ENCODE results near the gene BEAN1.

Gene BEAN1

DNA sequence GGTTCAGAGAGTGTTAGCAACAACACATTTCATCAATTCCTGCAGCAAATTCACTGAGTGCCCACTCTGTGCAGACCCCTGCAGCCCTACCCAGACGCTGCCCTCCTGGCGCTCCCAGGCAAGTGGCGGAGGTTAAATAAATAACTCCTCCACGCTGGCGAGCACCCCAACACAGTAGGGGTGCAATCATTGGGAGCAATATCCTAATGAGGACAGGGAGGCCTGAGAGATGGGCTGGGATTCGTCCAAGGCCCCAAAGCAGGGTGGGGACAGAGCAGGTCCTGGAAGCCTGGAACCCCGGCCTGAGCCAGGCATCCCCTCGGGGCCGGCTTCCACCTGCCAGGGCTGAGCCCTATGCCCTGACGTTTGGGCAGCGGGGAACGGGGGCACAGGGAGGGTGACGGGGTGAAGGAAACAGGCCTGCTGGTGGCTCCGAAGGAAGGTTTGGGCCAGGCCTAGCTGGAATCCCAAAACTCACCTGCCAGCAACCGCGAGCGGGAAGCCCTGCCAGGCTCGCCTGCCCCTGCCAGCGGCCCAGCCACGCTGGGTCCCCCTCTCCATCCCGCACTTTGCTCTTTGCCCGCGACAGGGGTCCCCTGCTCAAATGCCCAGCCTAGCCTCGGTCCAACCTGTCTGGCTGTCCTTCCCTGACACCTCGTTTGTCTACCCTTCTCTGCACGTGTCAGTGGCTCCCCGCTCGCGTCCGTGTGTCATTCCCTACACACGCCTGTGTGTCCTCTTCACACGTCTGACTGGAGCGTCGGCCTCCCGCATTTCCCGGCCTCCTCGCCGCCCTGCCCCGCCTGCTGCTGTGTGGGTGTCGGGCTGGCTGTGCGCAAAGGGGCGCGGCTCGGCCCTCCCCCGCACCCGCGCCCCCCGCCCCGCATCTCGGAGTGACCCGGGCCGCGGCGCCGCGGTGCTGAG lies 721 bp upstream of the BEAN1 start:
- Histone ChIP-seq H3K9me3 (ENCODE audit: control insufficient read depth in 1 of 2, low read length in 2 of 2) (no peaks in the 10 kb centered on the region), H3K4me3 (ENCODE audit: low read depth in 1 of 2, low read length in 2 of 2) (peak overlapping the region in 1 of 2 donors; percentile 40), H3K27ac (ENCODE audit: low read length) (no peak overlapping the region), H3K4me1 (ENCODE audit: control insufficient read depth in 1 of 2, insufficient read depth in 2 of 2, low read length in 2 of 2) (peaks cover 0 to 22% of the 10 kb centered on the region in 2 donors), H3K36me3 (ENCODE audit: control insufficient read depth in 1 of 2, insufficient read depth in 2 of 2, low read length in 2 of 2) (no peaks in the 10 kb centered on the region), H3K27me3 (ENCODE audit: low read depth, low read length) (peaks cover 42% of the 10 kb centered on the region)

DNA sequence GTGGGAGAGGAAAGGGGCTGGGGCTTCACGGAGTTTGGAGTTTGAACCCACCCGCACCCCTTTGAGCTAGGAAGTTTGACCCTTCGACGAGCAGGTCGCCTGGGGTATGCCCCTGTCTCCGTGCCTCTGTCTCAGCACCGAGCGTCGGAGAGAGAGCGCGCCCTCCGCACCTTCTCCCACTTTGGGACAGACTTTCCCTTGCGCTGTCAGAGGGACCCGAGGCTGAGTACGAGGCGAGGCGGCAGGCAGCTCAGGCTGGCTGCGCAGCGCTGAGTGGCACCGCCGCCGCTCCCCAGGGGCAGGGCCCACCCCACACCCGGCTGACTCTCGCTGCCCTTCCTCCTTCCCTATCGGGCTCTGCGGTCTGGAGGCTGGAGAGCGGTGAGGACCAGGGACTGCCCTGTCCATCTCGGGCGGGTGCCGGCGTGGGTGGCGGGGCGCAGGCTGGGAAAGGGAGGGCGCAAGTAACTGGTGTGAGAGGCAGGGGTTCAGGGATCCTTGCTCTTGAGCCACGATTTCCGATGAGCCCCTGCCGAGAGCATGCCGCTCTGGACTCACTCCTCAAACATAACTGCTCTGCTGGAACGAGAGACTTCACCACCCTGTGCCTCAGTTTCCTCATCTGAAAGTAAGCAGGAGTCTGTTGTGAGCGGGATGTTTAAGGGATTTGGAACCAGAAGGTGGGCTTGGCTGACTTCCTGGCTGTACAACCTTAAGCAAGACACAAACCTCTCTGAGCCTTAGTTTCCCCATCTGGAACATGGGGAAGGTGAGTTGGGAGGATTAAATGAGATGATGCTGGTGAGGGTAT lies 981 bp downstream of the BEAN1 start:
- Histone ChIP-seq H3K9me3 (ENCODE audit: control insufficient read depth in 1 of 2, low read length in 2 of 2) (no peaks in the 10 kb centered on the region), H3K4me3 (ENCODE audit: low read depth in 1 of 2, low read length in 2 of 2) (peak overlapping the region in 1 of 2 donors; percentile 58), H3K36me3 (ENCODE audit: control insufficient read depth in 1 of 2, insufficient read depth in 2 of 2, low read length in 2 of 2) (no peaks in the 10 kb centered on the region), H3K27me3 (ENCODE audit: low read depth, low read length) (peaks cover 46% of the 10 kb centered on the region), H3K27ac (ENCODE audit: low read length) (no peak overlapping the region), H3K4me1 (ENCODE audit: control insufficient read depth in 1 of 2, insufficient read depth in 2 of 2, low read length in 2 of 2) (peaks cover 0 to 22% of the 10 kb centered on the region in 2 donors)

DNA sequence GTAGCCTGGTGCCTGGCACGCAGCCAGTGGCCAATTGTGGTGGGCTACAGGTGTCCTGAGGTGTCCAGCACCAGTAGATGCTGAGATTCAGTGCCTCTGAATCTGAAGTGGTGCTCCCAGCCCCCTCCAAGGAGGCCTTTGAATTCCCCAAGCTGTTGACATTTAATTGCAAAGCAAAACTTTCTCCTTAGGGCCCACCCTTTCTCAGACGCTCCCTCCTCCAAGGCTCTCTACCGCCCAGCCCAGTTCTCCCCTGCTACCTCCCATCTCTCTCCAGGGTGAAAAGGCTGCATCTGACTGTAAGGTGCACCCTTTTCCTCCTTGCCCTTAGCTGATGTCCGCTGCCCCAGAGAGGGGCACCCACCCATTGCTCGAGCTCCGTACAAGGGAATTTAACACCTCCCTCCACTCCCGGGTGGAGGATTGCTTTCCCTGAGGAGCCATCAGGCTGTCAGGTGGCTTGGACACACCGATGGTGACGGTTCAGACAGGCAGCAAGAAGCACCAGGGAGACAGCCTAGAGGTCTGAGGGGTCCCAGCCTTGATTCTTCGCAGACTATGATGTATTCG lies 1.7 kb downstream of the BEAN1 start:
- Histone ChIP-seq H3K4me1 (ENCODE audit: control insufficient read depth in 1 of 2, insufficient read depth in 2 of 2, low read length in 2 of 2) (peaks cover 0 to 22% of the 10 kb centered on the region in 2 donors), H3K36me3 (ENCODE audit: control insufficient read depth in 1 of 2, insufficient read depth in 2 of 2, low read length in 2 of 2) (no peaks in the 10 kb centered on the region), H3K9me3 (ENCODE audit: control insufficient read depth in 1 of 2, low read length in 2 of 2) (no peaks in the 10 kb centered on the region), H3K27ac (ENCODE audit: low read length) (no peak overlapping the region), H3K27me3 (ENCODE audit: low read depth, low read length) (peaks cover 46% of the 10 kb centered on the region), H3K4me3 (ENCODE audit: low read depth in 1 of 2, low read length in 2 of 2) (no peak overlapping the region)

DNA sequence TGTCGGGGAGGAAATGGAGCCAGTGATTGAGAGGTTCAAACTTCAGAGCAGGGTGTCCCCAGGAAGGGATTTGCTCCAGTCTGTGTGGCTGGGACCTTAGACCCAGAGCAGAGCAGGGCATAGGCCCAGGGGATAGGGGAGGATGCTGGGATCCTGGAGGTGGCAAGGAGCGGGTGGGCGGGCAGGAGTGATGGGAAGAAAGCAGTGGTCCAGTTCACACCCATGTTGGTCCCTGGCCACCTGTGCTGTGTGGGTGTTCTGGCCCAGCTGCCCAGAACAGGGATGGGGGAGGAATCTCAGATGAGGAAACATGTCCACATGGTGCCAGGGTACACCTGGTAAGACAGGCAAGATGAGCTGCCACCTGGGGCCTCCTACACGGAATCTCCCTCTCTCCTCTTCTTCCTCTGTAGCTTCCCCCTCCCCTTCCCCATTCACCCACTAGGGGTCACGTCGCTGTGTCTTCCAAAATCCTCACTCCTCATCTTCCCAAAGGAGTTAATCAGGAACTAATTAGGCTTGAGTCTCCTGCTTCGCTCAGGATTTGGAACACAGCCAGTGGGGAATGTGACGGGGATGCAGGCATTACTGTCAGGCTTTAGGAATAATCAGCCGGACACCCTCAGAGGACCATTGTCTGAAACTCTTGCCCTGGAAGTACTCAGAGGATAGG lies 2.3 kb downstream of the BEAN1 start:
- Histone ChIP-seq H3K4me3 (ENCODE audit: low read depth in 1 of 2, low read length in 2 of 2) (no peak overlapping the region), H3K9me3 (ENCODE audit: control insufficient read depth in 1 of 2, low read length in 2 of 2) (no peaks in the 10 kb centered on the region)

DNA sequence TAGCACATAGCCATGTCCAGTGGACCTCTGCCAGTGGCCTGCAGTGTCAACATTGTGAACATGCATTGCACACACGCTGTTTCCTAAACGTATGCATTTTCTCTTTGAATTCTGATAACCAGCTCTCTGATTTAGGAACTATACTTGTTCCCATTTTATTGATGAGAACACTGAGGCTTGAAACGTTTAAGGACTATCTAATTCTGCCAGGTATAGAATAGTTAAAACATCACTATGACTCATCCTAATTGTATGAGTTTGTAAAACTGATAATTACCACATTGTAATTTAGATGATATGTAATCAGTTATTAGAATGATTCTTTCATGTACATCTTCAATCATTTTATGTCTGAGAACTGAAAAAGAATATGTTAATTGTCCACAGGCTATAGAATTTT lies 3.1 kb downstream of the BEAN1 start:
- no peak overlapping the region for H3K27ac ChIP-seq (ENCODE audit: low read length)
- H3K9me3 ChIP-seq (ENCODE audit: control insufficient read depth in 1 of 2, low read length in 2 of 2): no peaks in the 10 kb centered on the region
- peaks cover 0 to 22% of the 10 kb centered on the region in 2 donors for H3K4me1 ChIP-seq (ENCODE audit: control insufficient read depth in 1 of 2, insufficient read depth in 2 of 2, low read length in 2 of 2)
- H3K27me3 ChIP-seq (ENCODE audit: low read depth, low read length): peaks cover 35% of the 10 kb centered on the region
- no peaks in the 10 kb centered on the region for H3K36me3 ChIP-seq (ENCODE audit: control insufficient read depth in 1 of 2, insufficient read depth in 2 of 2, low read length in 2 of 2)
- H3K4me3 ChIP-seq (ENCODE audit: low read depth in 1 of 2, low read length in 2 of 2): no peak overlapping the region

More for the DNA sequence above, 2.3 kb downstream of the BEAN1 start:
- Histone ChIP-seq H3K36me3 (ENCODE audit: control insufficient read depth in 1 of 2, insufficient read depth in 2 of 2, low read length in 2 of 2) (no peaks in the 10 kb centered on the region), H3K4me1 (ENCODE audit: control insufficient read depth in 1 of 2, insufficient read depth in 2 of 2, low read length in 2 of 2) (peaks cover 0 to 22% of the 10 kb centered on the region in 2 donors), H3K27ac (ENCODE audit: low read length) (no peak overlapping the region), H3K27me3 (ENCODE audit: low read depth, low read length) (peaks cover 43% of the 10 kb centered on the region)

DNA sequence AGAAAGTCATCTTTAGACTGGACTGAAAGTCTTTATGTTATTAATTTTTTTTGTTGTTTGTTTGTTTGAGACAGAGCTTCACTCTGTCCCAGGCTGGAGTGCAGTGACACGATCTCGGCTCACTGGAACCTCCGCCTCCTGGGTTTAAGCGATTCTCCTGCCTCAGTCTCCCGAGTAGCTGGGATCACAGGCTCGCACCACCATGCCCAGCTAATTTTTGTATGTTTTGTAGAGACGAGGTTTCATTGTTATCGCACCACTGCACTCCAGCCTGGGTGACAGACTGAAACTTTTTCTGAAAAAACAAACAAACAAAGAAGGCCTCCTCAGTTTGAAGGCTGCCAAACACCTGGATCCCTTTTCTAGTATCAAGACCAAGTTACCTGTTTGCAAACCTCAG lies 4.7 kb downstream of the BEAN1 start:
- peaks cover 0 to 12% of the 10 kb centered on the region in 2 donors for H3K4me1 ChIP-seq (ENCODE audit: control insufficient read depth in 1 of 2, insufficient read depth in 2 of 2, low read length in 2 of 2)
- no peaks in the 10 kb centered on the region for H3K36me3 ChIP-seq (ENCODE audit: control insufficient read depth in 1 of 2, insufficient read depth in 2 of 2, low read length in 2 of 2)
- H3K9me3 ChIP-seq (ENCODE audit: control insufficient read depth in 1 of 2, low read length in 2 of 2): no peaks in the 10 kb centered on the region
- no peak overlapping the region for H3K4me3 ChIP-seq (ENCODE audit: low read depth in 1 of 2, low read length in 2 of 2)
- peaks cover 24% of the 10 kb centered on the region for H3K27me3 ChIP-seq (ENCODE audit: low read depth, low read length)
- no peak overlapping the region for H3K27ac ChIP-seq (ENCODE audit: low read length)

DNA sequence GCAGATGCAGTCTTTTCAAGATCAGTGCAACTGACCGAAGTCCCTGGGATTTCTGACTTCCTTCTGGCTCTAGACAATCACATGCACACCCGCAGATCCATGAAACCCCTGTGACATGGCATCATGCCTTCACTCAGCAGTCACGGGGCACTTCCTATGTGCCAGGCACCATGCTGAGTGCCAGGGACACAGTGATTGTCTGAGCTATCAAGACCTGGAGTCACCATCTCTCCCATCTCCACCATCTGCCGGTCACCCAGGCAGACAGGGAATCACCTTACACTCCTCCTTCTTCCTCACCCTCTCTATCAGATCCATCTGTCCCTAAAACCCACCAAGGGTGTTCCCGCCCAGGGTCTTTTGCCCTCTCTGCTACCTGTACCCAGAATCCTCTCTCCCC lies 5.3 kb downstream of the BEAN1 start:
- Histone ChIP-seq H3K36me3 (ENCODE audit: control insufficient read depth in 1 of 2, insufficient read depth in 2 of 2, low read length in 2 of 2) (no peaks in the 10 kb centered on the region), H3K27ac (ENCODE audit: low read length) (no peak overlapping the region), H3K9me3 (ENCODE audit: control insufficient read depth in 1 of 2, low read length in 2 of 2) (no peaks in the 10 kb centered on the region), H3K4me1 (ENCODE audit: control insufficient read depth in 1 of 2, insufficient read depth in 2 of 2, low read length in 2 of 2) (peaks cover 0 to 10% of the 10 kb centered on the region in 2 donors), H3K27me3 (ENCODE audit: low read depth, low read length) (peaks cover 24% of the 10 kb centered on the region), H3K4me3 (ENCODE audit: low read depth in 1 of 2, low read length in 2 of 2) (no peak overlapping the region)

DNA sequence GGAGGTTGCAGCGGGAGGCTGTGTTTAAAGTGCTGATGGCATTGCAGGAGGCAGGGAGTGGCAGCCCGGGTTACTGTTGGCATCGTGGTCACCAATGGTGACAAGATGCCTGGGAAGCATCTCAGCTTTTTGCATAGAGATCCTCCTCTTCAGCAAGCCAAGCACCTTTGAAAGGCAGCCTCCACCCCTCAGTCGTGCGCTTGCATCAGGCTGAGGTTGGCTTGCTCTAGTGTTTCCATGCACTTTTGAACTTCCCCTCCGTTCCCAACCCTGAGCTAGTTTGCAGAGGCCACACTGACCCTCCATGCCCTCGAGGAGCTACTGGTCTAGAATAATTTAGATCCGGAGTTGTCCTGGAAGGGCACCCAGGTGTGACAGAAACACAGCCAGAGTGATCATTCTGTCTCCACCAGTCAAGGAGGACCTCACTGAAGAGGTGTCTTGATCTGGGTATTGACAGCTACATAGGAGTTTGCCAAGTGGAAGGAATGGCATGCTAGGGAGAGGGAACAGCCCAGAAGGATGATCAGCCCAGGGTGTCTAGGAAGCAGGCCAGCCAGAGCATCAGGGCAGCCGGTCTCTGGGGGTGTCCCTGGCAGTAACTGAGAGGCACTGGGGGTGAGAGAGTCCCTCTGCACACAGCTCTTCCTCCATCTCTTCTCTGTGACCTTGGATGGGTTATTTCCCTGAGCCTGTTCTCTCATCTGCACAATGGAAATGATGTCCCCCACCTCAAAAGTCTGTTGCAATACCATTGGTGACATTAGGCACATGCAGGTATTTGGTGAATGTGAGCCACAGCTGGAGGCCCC lies 7.7 kb downstream of the BEAN1 start:
- Histone ChIP-seq H3K9me3 (ENCODE audit: control insufficient read depth in 1 of 2, low read length in 2 of 2) (no peaks in the 10 kb centered on the region), H3K27ac (ENCODE audit: low read length) (no peak overlapping the region), H3K27me3 (ENCODE audit: low read depth, low read length) (peaks cover 5% of the 10 kb centered on the region), H3K4me1 (ENCODE audit: control insufficient read depth in 1 of 2, insufficient read depth in 2 of 2, low read length in 2 of 2) (no peaks in the 10 kb centered on the region), H3K36me3 (ENCODE audit: control insufficient read depth in 1 of 2, insufficient read depth in 2 of 2, low read length in 2 of 2) (no peaks in the 10 kb centered on the region), H3K4me3 (ENCODE audit: low read depth in 1 of 2, low read length in 2 of 2) (no peak overlapping the region)

DNA sequence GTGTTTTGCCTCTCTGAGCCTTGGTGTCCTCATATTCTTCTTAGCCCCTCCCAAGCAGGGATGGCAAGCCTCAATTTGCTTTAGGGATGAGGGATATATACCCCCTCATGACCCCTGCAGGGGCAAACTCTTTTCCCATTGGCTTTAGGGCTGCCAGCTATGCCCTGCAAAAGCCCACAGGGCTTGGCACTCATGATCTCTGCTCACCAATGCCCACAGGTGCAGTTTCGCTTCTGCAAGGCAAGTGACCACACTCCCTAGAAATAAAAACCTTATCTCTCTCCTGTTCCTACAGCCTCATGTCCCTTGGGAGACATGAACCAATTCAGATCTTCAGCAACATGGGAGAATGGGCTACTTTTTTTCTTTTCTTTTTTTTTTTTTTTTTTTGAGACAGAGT lies 8.8 kb downstream of the BEAN1 start:
- Histone ChIP-seq H3K4me1 (ENCODE audit: control insufficient read depth in 1 of 2, insufficient read depth in 2 of 2, low read length in 2 of 2) (no peaks in the 10 kb centered on the region), H3K9me3 (ENCODE audit: control insufficient read depth in 1 of 2, low read length in 2 of 2) (no peaks in the 10 kb centered on the region), H3K27ac (ENCODE audit: low read length) (no peak overlapping the region), H3K27me3 (ENCODE audit: low read depth, low read length) (peaks cover 5% of the 10 kb centered on the region), H3K36me3 (ENCODE audit: control insufficient read depth in 1 of 2, insufficient read depth in 2 of 2, low read length in 2 of 2) (no peaks in the 10 kb centered on the region), H3K4me3 (ENCODE audit: low read depth in 1 of 2, low read length in 2 of 2) (no peak overlapping the region)

DNA sequence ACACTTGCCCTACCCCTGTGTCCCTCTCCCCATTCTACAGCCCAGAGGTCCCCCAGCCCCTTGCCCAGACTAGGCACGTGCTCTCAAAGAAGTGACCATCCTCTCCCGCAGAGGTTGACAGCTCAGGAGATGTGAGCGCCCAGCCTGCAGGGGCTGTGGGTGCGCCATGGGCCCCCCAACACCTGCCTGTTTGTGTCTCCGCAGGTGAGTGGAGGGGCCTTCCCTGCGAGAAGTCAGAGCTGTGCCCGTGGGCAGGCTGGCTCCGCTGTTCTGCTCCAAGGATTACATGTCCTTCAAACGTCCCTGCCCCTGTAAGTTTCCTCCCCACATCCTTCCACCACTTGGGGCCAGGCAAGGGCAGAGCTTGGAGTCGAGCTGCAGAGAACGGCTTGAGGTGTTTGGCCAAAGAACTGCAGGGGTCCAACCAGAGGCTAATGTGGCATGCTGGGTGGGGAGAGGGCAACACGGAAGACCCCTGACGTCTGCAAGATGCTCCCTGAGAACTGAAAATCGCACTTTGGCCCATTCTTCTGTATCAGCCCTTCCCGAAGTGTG lies 10.4 kb downstream of the BEAN1 start:
- Histone ChIP-seq H3K4me1 (ENCODE audit: control insufficient read depth in 1 of 2, insufficient read depth in 2 of 2, low read length in 2 of 2) (no peaks in the 10 kb centered on the region), H3K9me3 (ENCODE audit: control insufficient read depth in 1 of 2, low read length in 2 of 2) (no peaks in the 10 kb centered on the region), H3K27ac (ENCODE audit: low read length) (no peak overlapping the region), H3K27me3 (ENCODE audit: low read depth, low read length) (no peaks in the 10 kb centered on the region), H3K36me3 (ENCODE audit: control insufficient read depth in 1 of 2, insufficient read depth in 2 of 2, low read length in 2 of 2) (no peaks in the 10 kb centered on the region), H3K4me3 (ENCODE audit: low read depth in 1 of 2, low read length in 2 of 2) (no peak overlapping the region)
